NOMO-1 treated with dmso at 0.1 percent for 144 hours (cell line): ENCODE data around the gene DSG3.

ENCODE experiments used
- DNase-seq: peaks from one replicate; lab custom pipeline; 2025; ENCODE audit not compliant: unreplicated experiment; lab: John Stamatoyannopoulos, UW

The DSG3 gene

GRCh38 chr18:31447530-31448191 lies at the start of gene DSG3:
TSS of gene DSG3 (plus strand) at chr18:31447741. CDS start at chr18:31447878, 137 bp downstream.
- no peak for DNase-seq

- DNase-seq, result no peak
Measured at GRCh38 chr18:31398191-31398590, 49.4 kb upstream of the DSG3 start.

GRCh38 chr18:31399306-31400032 lies 48.1 kb upstream of the DSG3 start:
- DNase-seq, result no peak

- DNase-seq, result no peak
Measured at GRCh38 chr18:31401156-31402025, 46.1 kb upstream of the DSG3 start.

GRCh38 chr18:31402026-31402373 lies 45.5 kb upstream of the DSG3 start:
- no peak for DNase-seq

GRCh38 chr18:31403409-31403808 lies 44.1 kb upstream of the DSG3 start:
- no peak for DNase-seq

- DNase-seq, result no peak
Measured at GRCh38 chr18:31407649-31408048, 39.9 kb upstream of the DSG3 start.

- no peak for DNase-seq
Measured at GRCh38 chr18:31409276-31409675, 38.3 kb upstream of the DSG3 start.

- DNase-seq, result no peak
Measured at GRCh38 chr18:31410716-31411483, 36.6 kb upstream of the DSG3 start.

GRCh38 chr18:31413137-31413536 lies 34.4 kb upstream of the DSG3 start:
- no peak for DNase-seq

- DNase-seq, result no peak
Measured at GRCh38 chr18:31417850-31418249, 29.7 kb upstream of the DSG3 start.

- DNase-seq, result no peak
Measured at GRCh38 chr18:31419457-31419932, 28.0 kb upstream of the DSG3 start.

GRCh38 chr18:31420032-31420431 lies 27.5 kb upstream of the DSG3 start:
- no peak for DNase-seq

- DNase-seq, result no peak
Measured at GRCh38 chr18:31420524-31420923, 27.0 kb upstream of the DSG3 start.

GRCh38 chr18:31424383-31424988 lies 23.1 kb upstream of the DSG3 start:
- peak; percentile 3 for DNase-seq

- DNase-seq, result no peak
Measured at GRCh38 chr18:31426021-31426420, 21.5 kb upstream of the DSG3 start.

GRCh38 chr18:31426871-31427406 lies 20.6 kb upstream of the DSG3 start:
- DNase-seq, result no peak

- DNase-seq, result no peak
Measured at GRCh38 chr18:31428211-31428610, 19.3 kb upstream of the DSG3 start.

- no peak for DNase-seq
Measured at GRCh38 chr18:31429623-31430022, 17.9 kb upstream of the DSG3 start.

GRCh38 chr18:31430072-31430471 lies 17.5 kb upstream of the DSG3 start:
- no peak for DNase-seq
